Measurements from ENCODE around the gene CLDN14. TPM values are rescaled to one million over a fixed set of nuclear protein-coding genes. Genes with fewer than 3 reads are reported as not detected.

CLDN14 gene
- total RNA-seq, 1 experiment from 2014 or later = not detected

DNA sequence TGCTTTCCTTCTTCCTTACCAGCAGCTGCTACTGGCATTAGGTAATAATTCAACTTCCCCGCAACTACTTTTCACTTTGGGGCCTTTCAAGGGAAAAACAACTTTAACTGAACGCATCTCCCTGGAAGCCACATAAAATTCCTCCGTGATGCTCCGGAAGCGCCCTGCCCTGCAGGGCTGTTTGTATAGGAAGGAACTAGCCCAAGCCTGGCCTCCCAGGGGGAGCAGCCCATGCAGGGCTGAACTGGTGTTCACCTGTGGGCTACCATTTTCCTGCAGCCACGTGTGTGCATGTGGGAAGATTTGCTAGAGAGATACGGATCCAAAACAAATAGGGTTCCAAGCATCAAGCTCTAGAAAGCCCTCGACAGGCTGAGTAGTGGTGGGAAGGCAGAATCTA, 14.4 kb downstream of the CLDN14 start:
- Histone ChIP-seq H3K18ac (ENCODE audit: insufficient read length, low read depth, low read length) (no peak overlapping the region), H3K4me2 (ENCODE audit: insufficient read depth, insufficient read length, low read length) (no peak overlapping the region), H3K9me3 (ENCODE audit: control insufficient read depth, low read depth, low read length) (no peaks in the 10 kb centered on the region), H4K5ac (ENCODE audit: insufficient read length, low read depth, low read length) (no peak overlapping the region), H2BK5ac (ENCODE audit: insufficient read length, low read length) (no peak overlapping the region), H3K27ac (ENCODE audit: insufficient read length, low read depth, low read length) (no peak overlapping the region), H3K79me1 (ENCODE audit: insufficient read depth, low read depth, low read length, poor library complexity, severe bottlenecking) (no peaks in the 10 kb centered on the region), H3K27me3 (ENCODE audit: insufficient read depth, low read length) (no peaks in the 10 kb centered on the region), H2BK12ac (ENCODE audit: insufficient read length, low read depth, low read length) (no peak overlapping the region), H3K79me2 (ENCODE audit: insufficient read depth, low read length) (no peaks in the 10 kb centered on the region), H3K14ac (ENCODE audit: insufficient read depth, low read length) (no peak overlapping the region), H3T11ph (ENCODE audit: low read length) (no peak overlapping the region), H2AK5ac (ENCODE audit: insufficient read length, low read length) (no peak overlapping the region), H4K20me1 (ENCODE audit: control insufficient read depth, insufficient read depth, insufficient read length) (no peaks in the 10 kb centered on the region), H4K91ac (ENCODE audit: insufficient read length, low read depth, low read length) (no peak overlapping the region), H3K4ac (ENCODE audit: low read depth, low read length) (no peak overlapping the region), H3K56ac (ENCODE audit: insufficient read length, low read depth, low read length) (no peak overlapping the region), H3K4me1 (ENCODE audit: insufficient read depth, low read length) (peaks cover 9% of the 10 kb centered on the region; the same call in 1 of the 2 replicates), H2BK15ac (ENCODE audit: low read depth, low read length) (no peak overlapping the region), H2AFZ (ENCODE audit: low read length) (no peak overlapping the region), H2BK20ac (ENCODE audit: low read depth, low read length, poor library complexity, severe bottlenecking) (no peak overlapping the region), H4K8ac (replicated peaks; ENCODE audit: insufficient read length, low read depth, low read length) (no peak overlapping the region), H2BK120ac (ENCODE audit: low read depth, low read length, poor library complexity, severe bottlenecking) (no peak overlapping the region), H3K23me2 (ENCODE audit: insufficient read length, low read depth, low read length, poor library complexity, severe bottlenecking) (no peaks in the 10 kb centered on the region), H3K23ac (ENCODE audit: insufficient read length, low read depth, low read length) (no peak overlapping the region), H3K9ac (ENCODE audit: extremely low read depth, insufficient read length, low read length) (no peak overlapping the region)
- DNase-seq = no peak
- Mint-ChIP-seq H3K9me3 (no peaks in the 10 kb centered on the region), H3K4me3 (no peak overlapping the region), H3K27me3 (ENCODE audit: low read depth) (no peaks in the 10 kb centered on the region), H3K27ac (no peak overlapping the region), H3K4me1 (peaks cover 29 to 46% of the 10 kb centered on the region in 2 experiments), H3K36me3 (ENCODE audit: insufficient read depth in 1 of 3, low read depth in 3 of 3) (no peaks in the 10 kb centered on the region)
- WGBS (ENCODE audit: extremely low coverage, insufficient read length, low lambda C conversion rate) = no CpG with 5 or more reads among the region's 8 CpGs
- no peak for TF ChIP-seq CTCF (conservative IDR thresholded peaks at IDR 0.05)

Data from H9 (cell line).